Kidney (tissue), 22 donors: ENCODE measurements around the gene SLC45A1. TPM values are rescaled to one million over a fixed set of nuclear protein-coding genes. Genes with fewer than 3 reads are reported as not detected.

Experiments
- DNase-seq, 5 donors: peaks; one replicate each; pipeline ENCODE4 v3.0.0-alpha.2; 2013 to 2020
- FAIRE-seq: peaks from 2 replicates; lab custom pipeline; 2012; peaks lifted over from hg19 to GRCh38; lab: Jason Lieb, UNC
- H3K27ac ChIP-seq, 2 donors: one replicate each; pipeline ENCODE4 v1.7.0; 2013; ENCODE audit warnings: low read depth in 2 of 2, low read length in 2 of 2, inconsistent platforms in 1 of 2
- H3K27me3 ChIP-seq: one replicate; pipeline ENCODE4 v1.7.1; 2013; ENCODE audit warnings: low read length, inconsistent platforms; ENCODE audit not compliant: control insufficient read depth, insufficient read depth
- H3K36me3 ChIP-seq, 3 donors: one replicate each; pipeline versions ENCODE4 v1.7.0 to v1.7.1; 2013; ENCODE audit warnings: low read length in 3 of 3, control low read depth in 1 of 3, inconsistent platforms in 1 of 3; ENCODE audit not compliant: insufficient read depth in 3 of 3, control insufficient read depth in 2 of 3
- H3K4me1 ChIP-seq, 3 donors: one replicate each; pipeline versions ENCODE4 v1.7.0 to v1.7.1; 2013; ENCODE audit warnings: low read length in 3 of 3, inconsistent platforms in 1 of 3, low read depth in 1 of 3; ENCODE audit not compliant: control insufficient read depth in 2 of 3, insufficient read depth in 2 of 3
- H3K4me3 ChIP-seq, 3 donors: one replicate each; pipeline versions ENCODE4 v1.7.0 to v1.8.1; 2013; ENCODE audit warnings: low read length in 3 of 3, control low read depth in 1 of 3, inconsistent platforms in 1 of 3
- H3K9ac ChIP-seq, 3 donors: one replicate each; pipeline versions ENCODE4 v1.7.0 to v1.7.1; 2013; ENCODE audit warnings: low read length in 3 of 3, control low read depth in 1 of 3, inconsistent platforms in 1 of 3
- H3K9me3 ChIP-seq, 3 donors: one replicate each; pipeline versions ENCODE4 v1.7.0 to v1.7.1; 2013; ENCODE audit warnings: low read length in 3 of 3, control low read depth in 1 of 3, inconsistent platforms in 1 of 3; ENCODE audit not compliant: control insufficient read depth in 2 of 3, insufficient read depth in 1 of 3
- intact Hi-C: fragments of 100-400 bp; cut with DNase I; formaldehyde crosslinking; loops from one replicate; pipeline ENCODE4 v1.11.1; 2022
- long read RNA-seq, 10 donors: library from polyadenylated mRNA in 1 of 10; unstranded in 1 of 10; transcript quantifications; one replicate each; pipeline ENCODE4 v2.0.0 and lab custom pipeline, GENCODE V29; 2021 to 2026
- polyA plus RNA-seq: library from polyadenylated mRNA; stranded (reverse); fragments of 350-450 nt; fragmentation: Illumina TruSeq; extraction: RNeasy Lipid Tissue Mini Kit (QIAGEN cat#74804); gene quantifications from one replicate; pipeline ENCODE4 v1.2.3, GENCODE V29; 2014; ENCODE audit warnings: low read depth, low replicate concordance; ENCODE audit not compliant: insufficient read depth
- total RNA-seq: library from RNA; stranded (reverse); fragmentation: NEBNext Ultra II Directional; extraction: Animal tissue kit (Norgen Biotek cat#: 25700); gene quantifications from one replicate; pipeline ENCODE4 v1.2.1, GENCODE V29; 2021
- TF ChIP-seq, protein P1 (sequence below): IDR thresholded peaks from 3 replicates; pipeline ENCODE4 v1.5.1; 2012; ENCODE audit warnings: mild to moderate bottlenecking, moderate library complexity, borderline replicate concordance; ENCODE audit not compliant: insufficient read depth; ENCODE audit errors: extremely low read depth
- donor health status: control.
- donor health status: control.
- donor health status: control.
- donor health status: control.
- donor health status: control.
- donor health status: DM: yes; HTN: yes; CAD: no.
- donor health status: Normal renal cell carcinoma (clear cell type).

Gene SLC45A1
- total RNA-seq (1.8 TPM), polyA plus RNA-seq (9.2 TPM)
- long read RNA-seq, donor 1, partial matches to known transcripts, result 0 of 1 reads
- long read RNA-seq, donor 1, other reads (novel, unspliced or antisense), result 0 of 1 reads
- long read RNA-seq, donor 2, partial matches to known transcripts, result 40 of 42 reads
- long read RNA-seq, donor 2, other reads (novel, unspliced or antisense), result 0 of 42 reads
- long read RNA-seq, donor 3, partial matches to known transcripts, result 0 of 1 reads
- long read RNA-seq, donor 3, other reads (novel, unspliced or antisense), result 0 of 1 reads
- long read RNA-seq, donor 4, partial matches to known transcripts, result 0 of 3 reads
- long read RNA-seq, donor 4, other reads (novel, unspliced or antisense), result 0 of 3 reads
- long read RNA-seq, donor 5, result 0 reads
- long read RNA-seq, donor 6, result 0 reads
- long read RNA-seq, donor 7, partial matches to known transcripts, result 0 of 2 reads
- long read RNA-seq, donor 7, other reads (novel, unspliced or antisense), result 2 of 2 reads
- long read RNA-seq, donor 8, partial matches to known transcripts, result 0 of 1 reads
- long read RNA-seq, donor 8, other reads (novel, unspliced or antisense), result 0 of 1 reads
- long read RNA-seq, donor 9, partial matches to known transcripts, result 0 of 1 reads
- long read RNA-seq, donor 9, other reads (novel, unspliced or antisense), result 0 of 1 reads
- long read RNA-seq, donor 10, partial matches to known transcripts, result 0 of 2 reads
- long read RNA-seq, donor 10, other reads (novel, unspliced or antisense), result 0 of 2 reads

DNA sequence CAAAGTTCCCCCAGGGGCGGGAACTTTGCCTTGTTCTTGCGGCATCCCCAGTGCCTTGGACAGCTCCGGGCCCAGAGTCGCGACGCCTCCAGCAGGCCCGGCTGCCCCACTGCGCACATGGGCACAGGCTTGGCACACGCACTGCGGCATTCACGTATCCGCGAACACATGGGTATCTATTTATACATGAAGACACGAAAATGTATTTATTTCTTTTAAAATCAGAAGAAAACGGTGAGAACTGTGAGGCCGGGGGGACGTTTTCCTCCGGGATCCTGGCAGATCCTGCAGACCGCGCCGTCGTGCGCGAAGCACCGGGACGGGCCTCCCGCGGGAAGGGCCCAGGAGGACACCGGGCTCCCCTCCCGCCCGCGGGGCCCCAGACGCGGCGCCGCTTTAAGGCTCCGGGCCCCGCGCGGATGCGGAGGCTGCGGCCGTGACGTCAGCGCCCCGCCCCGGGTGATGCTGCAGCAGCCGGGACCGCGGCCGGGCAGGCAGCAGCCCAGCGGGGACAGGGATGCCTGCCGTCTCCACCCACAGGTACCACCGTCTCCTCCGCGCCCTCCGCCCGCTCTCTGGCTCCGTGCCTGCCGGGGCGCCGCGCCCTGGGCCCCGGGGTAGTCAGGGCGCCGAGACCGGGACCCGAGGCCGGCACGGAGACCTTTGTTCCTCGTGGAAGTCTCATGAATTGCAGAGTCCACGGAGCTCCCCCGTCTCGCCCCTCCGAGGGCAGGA lies at the start of gene SLC45A1:
Gene SLC45A1 (plus strand): TSS at position 468 of the 735 bp plus-strand sequence. CDS start 6,216 bp downstream, outside the sequence.
- TF ChIP-seq, protein P1, sequence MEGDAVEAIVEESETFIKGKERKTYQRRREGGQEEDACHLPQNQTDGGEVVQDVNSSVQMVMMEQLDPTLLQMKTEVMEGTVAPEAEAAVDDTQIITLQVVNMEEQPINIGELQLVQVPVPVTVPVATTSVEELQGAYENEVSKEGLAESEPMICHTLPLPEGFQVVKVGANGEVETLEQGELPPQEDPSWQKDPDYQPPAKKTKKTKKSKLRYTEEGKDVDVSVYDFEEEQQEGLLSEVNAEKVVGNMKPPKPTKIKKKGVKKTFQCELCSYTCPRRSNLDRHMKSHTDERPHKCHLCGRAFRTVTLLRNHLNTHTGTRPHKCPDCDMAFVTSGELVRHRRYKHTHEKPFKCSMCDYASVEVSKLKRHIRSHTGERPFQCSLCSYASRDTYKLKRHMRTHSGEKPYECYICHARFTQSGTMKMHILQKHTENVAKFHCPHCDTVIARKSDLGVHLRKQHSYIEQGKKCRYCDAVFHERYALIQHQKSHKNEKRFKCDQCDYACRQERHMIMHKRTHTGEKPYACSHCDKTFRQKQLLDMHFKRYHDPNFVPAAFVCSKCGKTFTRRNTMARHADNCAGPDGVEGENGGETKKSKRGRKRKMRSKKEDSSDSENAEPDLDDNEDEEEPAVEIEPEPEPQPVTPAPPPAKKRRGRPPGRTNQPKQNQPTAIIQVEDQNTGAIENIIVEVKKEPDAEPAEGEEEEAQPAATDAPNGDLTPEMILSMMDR, result no peak
- H3K9ac ChIP-seq, result peak within 1 kb of the TSS in 2 of 3 donors; percentile 41 to 51
- H3K9me3 ChIP-seq, result no peaks in the 10 kb centered on the region
- peak within 1 kb of the TSS; percentile 4 to 60 (median 50) for H3K4me3 ChIP-seq
- H3K27ac ChIP-seq, result no peak within 1 kb of the TSS
- H3K36me3 ChIP-seq, result no peaks in the 10 kb centered on the region
- DNase-seq (peak; percentile 77 to 91 (median 84)), FAIRE-seq (no peak)
- H3K27me3 ChIP-seq, result no peaks in the 10 kb centered on the region
- H3K4me1 ChIP-seq, result peaks cover 0 to 19% (median 5%) of the 10 kb centered on the region in 3 donors
- intact Hi-C loops, result loop anchor here (10.0 kb wide), 1 partner anchor 333 kb away; no protein-coding TSS in a partner anchor

DNA sequence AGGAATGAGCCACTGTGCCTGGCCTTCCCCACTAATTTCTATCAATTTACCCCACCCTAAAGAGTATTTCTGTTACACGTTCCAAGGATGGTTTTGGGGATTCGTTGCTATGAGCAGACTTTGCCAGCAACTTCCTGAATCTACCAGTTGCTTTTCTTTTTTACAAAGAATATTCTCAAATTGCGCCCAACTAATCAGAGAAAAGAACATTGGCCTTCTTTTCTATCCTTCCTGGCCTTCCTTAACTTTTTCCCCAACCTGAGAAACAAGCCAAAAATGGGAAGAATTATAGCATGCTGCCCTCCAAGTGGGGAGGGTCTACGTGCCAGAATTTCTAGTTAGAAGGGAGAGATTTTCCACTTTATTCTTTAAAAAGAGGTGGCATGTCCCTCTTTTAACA lies 44.9 kb upstream of the SLC45A1 start:
- Histone ChIP-seq H3K9me3 (peaks cover 0 to 2% (median 0%) of the 10 kb centered on the region in 3 donors), H3K4me1 (no peaks in the 10 kb centered on the region), H3K9ac (no peak overlapping the region), H3K4me3 (no peak overlapping the region), H3K27me3 (no peaks in the 10 kb centered on the region), H3K27ac (no peak overlapping the region), H3K36me3 (no peaks in the 10 kb centered on the region)
- FAIRE-seq, result no peak
- DNase-seq, result no peak
- TF ChIP-seq, protein P1, result no peak
- intact Hi-C loops, result no loop called here

DNA sequence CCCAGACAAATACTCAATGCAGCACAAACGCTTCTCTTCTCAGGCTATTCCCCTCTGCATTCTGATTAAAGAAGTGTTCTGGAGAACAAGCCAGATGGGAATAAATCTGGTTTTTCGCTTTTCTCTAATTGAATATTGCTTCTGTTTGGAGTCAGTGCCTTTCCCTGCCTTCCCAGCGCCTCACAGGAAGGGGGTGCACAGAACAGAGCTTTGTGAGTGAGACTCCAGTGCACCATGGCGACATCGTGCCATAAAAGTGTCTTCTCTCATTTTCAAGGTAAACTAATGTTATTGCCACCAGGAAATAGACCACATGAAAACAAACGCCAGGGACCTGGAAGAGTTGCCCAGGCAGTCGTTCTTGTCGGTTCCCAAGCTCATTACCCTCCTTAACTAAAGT lies 43.6 kb upstream of the SLC45A1 start:
- no peaks in the 10 kb centered on the region for H3K36me3 ChIP-seq
- H3K27ac ChIP-seq, result no peak overlapping the region
- no peaks in the 10 kb centered on the region for H3K27me3 ChIP-seq
- no peak overlapping the region for H3K9ac ChIP-seq
- DNase-seq (peak in 3 of 5 donors; percentile 37 to 69 (median 65)), FAIRE-seq (no peak)
- TF ChIP-seq, protein P1, result no peak
- no peaks in the 10 kb centered on the region for H3K4me1 ChIP-seq
- intact Hi-C loops, result no loop called here
- peaks cover 0 to 2% (median 0%) of the 10 kb centered on the region in 3 donors for H3K9me3 ChIP-seq
- no peak overlapping the region for H3K4me3 ChIP-seq
